BJ (cell line): ENCODE data around the gene UBE2I. TPM values are rescaled to one million over a fixed set of nuclear protein-coding genes. Genes with fewer than 3 reads are reported as not detected.

Experiments used
- CTCF ChIA-PET: fragments of 350-600 bp; formaldehyde crosslinking; extraction: SDS; loops from one replicate; lab custom pipeline; 2021; ENCODE audit warnings: antibody characterized with exemption, inconsistent platforms; lab: Yijun Ruan, JAX
- POLR2A ChIA-PET: fragments of 300-600 bp; sonication (Branson Sonifier 250); formaldehyde crosslinking; extraction: SDS; loops from one replicate; lab custom pipeline; 2021; ENCODE audit warnings: antibody characterized with exemption; lab: Charles Lee
- DNase-seq: peaks from one replicate; pipeline ENCODE4 v3.0.0-alpha.2; 2011; ENCODE audit warnings: low read depth
- H3K27me3 ChIP-seq: 2 replicates; pipeline ENCODE4 v1.6.0; 2011; ENCODE audit warnings: low read length; ENCODE audit not compliant: control insufficient read depth, insufficient read depth
- H3K36me3 ChIP-seq: 2 replicates; pipeline ENCODE4 v1.5.1; 2011; ENCODE audit warnings: low read length; ENCODE audit not compliant: control insufficient read depth, insufficient read depth
- H3K4me3 ChIP-seq: 2 replicates; pipeline ENCODE4 v1.5.1; 2011; ENCODE audit warnings: low read depth, mild to moderate bottlenecking, control low read depth, low read length
- polyA plus RNA-seq: library from polyadenylated mRNA; depleted of rRNA; stranded (reverse); fragments of >200 nt; gene quantifications from 2 replicates; pipeline ENCODE4 v1.2.3, GENCODE V29; 2011
- TF ChIP-seq, protein P1 (sequence below): IDR thresholded peaks from 2 replicates; pipeline ENCODE4 v1.5.1; 2011; ENCODE audit warnings: low read depth, mild to moderate bottlenecking, control low read depth, inconsistent platforms, low read length, moderate library complexity; ENCODE audit not compliant: insufficient read depth

UBE2I gene
- polyA plus RNA-seq, 1 experiment = 81.2 TPM

DNA sequence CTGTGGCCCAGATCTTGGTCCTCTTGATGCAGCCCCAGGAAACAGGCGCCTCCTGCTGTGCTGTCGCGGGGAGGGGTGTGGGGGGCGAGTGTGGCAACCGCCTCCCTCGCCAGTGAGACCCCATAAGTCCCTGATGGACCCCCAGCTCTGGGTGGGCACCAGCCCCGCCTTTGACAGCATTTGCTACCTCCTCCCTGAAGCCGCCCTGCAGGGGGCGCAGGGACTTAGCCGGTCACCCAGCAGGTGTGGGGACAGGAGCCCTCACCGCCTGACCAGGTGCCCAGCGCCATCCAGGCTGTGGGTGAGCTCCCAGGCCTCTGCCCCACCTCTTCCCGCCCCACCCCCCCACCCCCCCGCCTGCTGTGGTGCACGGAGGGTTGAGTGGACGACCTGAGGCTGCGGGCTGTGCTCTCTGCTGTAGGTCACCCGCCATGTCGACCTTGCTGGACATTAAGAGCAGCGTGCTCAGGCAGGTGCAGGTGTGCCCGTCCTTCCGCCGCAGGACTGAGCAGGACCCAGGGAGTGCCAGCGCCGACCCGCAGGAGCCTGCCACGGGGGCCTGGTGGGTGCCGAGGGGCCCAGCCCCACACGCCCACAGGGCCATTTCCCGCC lies 28.8 kb downstream of the UBE2I start:
- ChIA-PET POLR2A (no interaction called here), CTCF (interaction anchor here (1.1 to 1.2 kb wide), 2 partner anchors 12 to 41 kb away, joined by 3 read pairs; no protein-coding TSS in a partner anchor)
- Histone ChIP-seq H3K27me3 (peaks cover 16% of the 10 kb centered on the region), H3K36me3 (no peaks in the 10 kb centered on the region), H3K4me3 (no peak overlapping the region)
- TF ChIP-seq, protein P1, sequence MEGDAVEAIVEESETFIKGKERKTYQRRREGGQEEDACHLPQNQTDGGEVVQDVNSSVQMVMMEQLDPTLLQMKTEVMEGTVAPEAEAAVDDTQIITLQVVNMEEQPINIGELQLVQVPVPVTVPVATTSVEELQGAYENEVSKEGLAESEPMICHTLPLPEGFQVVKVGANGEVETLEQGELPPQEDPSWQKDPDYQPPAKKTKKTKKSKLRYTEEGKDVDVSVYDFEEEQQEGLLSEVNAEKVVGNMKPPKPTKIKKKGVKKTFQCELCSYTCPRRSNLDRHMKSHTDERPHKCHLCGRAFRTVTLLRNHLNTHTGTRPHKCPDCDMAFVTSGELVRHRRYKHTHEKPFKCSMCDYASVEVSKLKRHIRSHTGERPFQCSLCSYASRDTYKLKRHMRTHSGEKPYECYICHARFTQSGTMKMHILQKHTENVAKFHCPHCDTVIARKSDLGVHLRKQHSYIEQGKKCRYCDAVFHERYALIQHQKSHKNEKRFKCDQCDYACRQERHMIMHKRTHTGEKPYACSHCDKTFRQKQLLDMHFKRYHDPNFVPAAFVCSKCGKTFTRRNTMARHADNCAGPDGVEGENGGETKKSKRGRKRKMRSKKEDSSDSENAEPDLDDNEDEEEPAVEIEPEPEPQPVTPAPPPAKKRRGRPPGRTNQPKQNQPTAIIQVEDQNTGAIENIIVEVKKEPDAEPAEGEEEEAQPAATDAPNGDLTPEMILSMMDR = peak; percentile 46
- DNase-seq = no peak

DNA sequence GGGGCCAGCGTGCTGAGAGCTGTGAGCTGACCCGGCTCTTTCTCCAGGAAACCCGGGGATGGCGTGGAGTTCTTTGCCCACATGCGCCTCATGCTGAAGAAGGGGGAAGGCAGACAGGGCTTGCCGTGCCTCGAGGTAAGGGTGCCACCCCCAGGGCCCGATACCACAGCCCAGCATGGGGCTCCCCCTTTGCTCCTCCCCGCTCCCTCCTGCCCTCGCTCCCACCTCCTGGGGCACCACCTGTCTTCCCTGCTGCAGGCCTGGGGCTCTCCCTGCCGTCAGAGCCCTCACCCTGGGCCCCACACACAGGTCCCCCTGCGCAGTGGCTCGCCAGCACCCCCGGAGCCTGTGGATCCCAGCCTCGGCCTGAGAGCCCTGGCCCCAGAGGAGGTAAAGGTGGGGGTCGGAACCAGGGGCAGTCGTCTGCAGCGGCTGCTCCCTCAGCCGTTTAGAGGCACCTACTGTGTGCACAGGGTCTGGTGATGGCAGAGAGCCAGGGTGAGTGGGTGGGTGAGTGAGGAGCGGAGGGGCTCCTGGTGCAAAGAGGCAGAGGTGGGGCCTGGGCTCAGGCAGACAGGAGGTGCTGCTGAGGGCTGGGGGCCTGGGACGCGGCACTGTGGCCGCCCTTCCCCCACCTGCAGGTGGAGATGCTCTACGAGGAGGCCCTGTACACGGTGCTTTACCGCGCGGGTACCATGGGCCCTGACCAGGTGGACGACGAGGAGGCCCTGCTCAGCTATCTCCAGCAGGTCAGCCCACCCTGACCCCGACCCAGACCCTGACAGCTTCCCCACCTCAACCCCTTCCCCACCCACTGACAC lies 29.6 kb downstream of the UBE2I start:
- TF ChIP-seq, protein P1 = no peak
- H3K36me3 ChIP-seq = no peaks in the 10 kb centered on the region
- H3K27me3 ChIP-seq = peaks cover 13% of the 10 kb centered on the region
- H3K4me3 ChIP-seq = no peak overlapping the region
- ChIA-PET CTCF (no interaction called here), POLR2A (no interaction called here)
- DNase-seq = no peak

DNA sequence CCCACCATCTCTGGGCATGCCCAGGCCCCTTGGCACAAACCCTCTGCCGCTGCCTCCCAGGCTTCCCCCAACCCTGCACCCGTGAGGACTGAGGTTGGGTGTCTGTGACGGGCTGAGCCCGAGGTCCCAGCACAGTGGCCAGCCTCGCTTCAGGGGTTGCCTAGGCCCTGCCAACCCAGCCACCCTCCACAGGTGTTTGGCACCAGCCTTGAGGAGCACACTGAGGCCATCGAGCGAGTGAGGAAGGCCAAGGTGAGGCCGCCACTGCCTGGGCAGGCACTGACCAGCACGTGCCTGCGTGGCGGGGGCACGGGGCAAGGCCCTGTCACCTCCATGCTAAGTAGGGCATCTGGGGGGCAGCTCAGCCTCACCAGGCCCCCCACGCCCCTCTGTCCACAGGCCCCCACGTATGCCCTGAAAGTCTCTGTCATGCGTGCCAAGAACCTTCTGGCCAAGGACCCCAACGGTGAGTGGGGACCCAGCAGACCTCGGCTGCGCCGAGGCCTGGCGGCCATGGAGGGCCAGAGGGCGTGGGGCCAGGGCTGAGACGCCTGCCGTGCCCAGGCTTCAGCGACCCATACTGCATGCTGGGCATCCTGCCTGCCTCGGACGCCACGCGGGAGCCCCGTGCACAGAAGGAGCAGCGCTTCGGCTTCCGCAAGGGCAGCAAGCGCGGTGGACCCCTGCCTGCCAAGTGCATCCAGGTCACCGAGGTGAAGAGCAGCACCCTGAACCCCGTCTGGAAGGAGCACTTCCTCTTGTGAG lies 31.5 kb downstream of the UBE2I start:
- CTCF ChIA-PET = no interaction called here
- no peak for DNase-seq

DNA sequence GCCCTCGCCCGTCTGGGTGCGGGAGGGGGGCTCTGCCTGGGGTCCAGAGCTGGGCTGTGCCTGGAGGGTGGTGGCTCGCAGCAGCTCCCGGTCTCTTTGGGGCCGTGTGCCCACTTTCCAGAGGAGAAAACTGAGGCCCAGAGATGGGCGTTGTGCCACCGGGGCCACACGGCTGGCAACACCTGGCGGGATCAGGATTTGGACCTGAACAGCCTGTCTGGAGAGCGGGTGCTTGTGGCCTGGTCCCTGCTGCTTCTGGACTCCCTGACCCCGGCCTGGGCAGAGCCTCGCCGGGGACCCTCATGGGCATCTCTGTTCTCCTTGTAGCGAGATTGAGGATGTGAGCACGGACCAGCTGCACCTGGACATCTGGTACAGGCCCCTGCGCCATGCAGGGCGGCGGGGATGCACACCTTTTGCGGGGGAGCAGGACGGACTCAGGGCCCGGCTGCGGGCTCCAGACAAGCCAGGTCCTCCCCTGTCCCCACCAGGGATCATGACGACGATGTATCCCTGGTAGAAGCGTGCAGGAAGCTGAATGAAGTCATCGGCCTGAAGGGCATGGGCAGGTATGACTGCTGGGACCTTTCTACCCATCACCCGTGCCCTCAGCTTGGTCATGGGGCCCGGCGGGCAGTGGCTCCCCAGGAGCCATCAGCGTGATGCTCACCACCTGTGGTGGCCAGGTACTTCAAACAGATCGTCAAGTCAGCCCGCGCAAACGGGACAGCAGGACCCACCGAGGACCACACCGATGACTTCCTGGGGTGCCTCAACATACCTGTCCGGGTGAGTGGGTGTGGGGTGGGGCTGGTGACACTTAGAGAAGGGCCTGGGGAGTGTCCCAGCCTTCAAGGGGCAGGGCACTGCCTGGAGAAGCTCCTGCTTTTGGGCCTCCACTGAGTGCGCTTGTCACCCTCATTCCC lies 32.3 kb downstream of the UBE2I start:
- TF ChIP-seq, protein P1 = no peak
- no peaks in the 10 kb centered on the region for H3K27me3 ChIP-seq
- no peak for DNase-seq
- no peaks in the 10 kb centered on the region for H3K36me3 ChIP-seq
- ChIA-PET CTCF (no interaction called here), POLR2A (no interaction called here)
- H3K4me3 ChIP-seq = no peak overlapping the region

More for the DNA sequence above, 31.5 kb downstream of the UBE2I start:
- POLR2A ChIA-PET = no interaction called here
- no peaks in the 10 kb centered on the region; the same call in 1 of the 2 replicates for H3K27me3 ChIP-seq
- TF ChIP-seq, protein P1 = no peak
- no peaks in the 10 kb centered on the region for H3K36me3 ChIP-seq
- no peak overlapping the region for H3K4me3 ChIP-seq
